K562 (cell line): ENCODE measurements around the gene SPPL3. TPM values are rescaled to one million over a fixed set of nuclear protein-coding genes. Genes with fewer than 3 reads are reported as not detected.

Experiments used
- ATAC-seq: fragments of 200-7000 bp; cut with Tn5 transposase; 3 replicates; pipeline ENCODE4 v1.9.1; 2020; ENCODE audit warnings: moderate library complexity
- BruUV-seq: library from RNA; stranded (reverse); fragments of 400-500 nt; replicated peaks from 2 replicates; lab custom pipeline; 2021; lab: Mats Ljungman, UMichigan
- CTCF ChIA-PET: fragments of 300-600 bp; formaldehyde crosslinking; extraction: SDS; loops from one replicate; lab custom pipeline; 2021; ENCODE audit warnings: low intra/inter-chr PET ratio; lab: Yijun Ruan, JAX
- POLR2A ChIA-PET: fragments of 300-600, 350-650 bp; sonication (Branson Sonifier 250); formaldehyde crosslinking; extraction: SDS; loops from one replicate; lab custom pipeline; 2021; ENCODE audit warnings: antibody characterized with exemption, inconsistent platforms; lab: Yijun Ruan, JAX
- DNase-seq, 4 experiments: peaks; one replicate each; pipeline versions ENCODE4 v3.0.0 to v3.0.0-alpha.2; 2011 to 2018; ENCODE audit warnings: low spot score in 3 of 4, mixed read lengths in 3 of 4; ENCODE audit errors: extremely low read depth in 1 of 4
- FAIRE-seq: peaks from 2 replicates; lab custom pipeline; 2011; peaks lifted over from hg19 to GRCh38; lab: Jason Lieb, UNC
- H2AFZ ChIP-seq: 2 replicates; pipeline ENCODE4 v1.6.0; 2011; ENCODE audit warnings: low read depth, low read length, control low read depth, inconsistent platforms
- H3K27ac ChIP-seq: fragments of 200-600 bp; 3 replicates; pipeline ENCODE4 v1.8.0; 2011; ENCODE audit warnings: low read depth, mild to moderate bottlenecking, control low read depth, inconsistent platforms, low read length, moderate library complexity, mixed read lengths; ENCODE audit errors: extremely low read depth
- H3K27me3 ChIP-seq, 2 experiments: fragments of 300-600 bp in 1 of 2; 2 replicates in 1 of 2; 3 replicates in 1 of 2; pipeline versions ENCODE4 v1.6.0 to v1.8.0; 2011; ENCODE audit warnings: inconsistent platforms in 2 of 2, low read length in 2 of 2, mild to moderate bottlenecking in 1 of 2, mixed read lengths in 1 of 2, moderate library complexity in 1 of 2; ENCODE audit not compliant: control insufficient read depth in 2 of 2, insufficient read depth in 2 of 2
- H3K36me3 ChIP-seq: fragments of 300-600 bp; 3 replicates; pipeline ENCODE4 v1.8.0; 2011; ENCODE audit warnings: mild to moderate bottlenecking, low read length, inconsistent platforms; ENCODE audit not compliant: control insufficient read depth, insufficient read depth
- H3K4me1 ChIP-seq, 2 experiments: fragments of 200-600 bp in 1 of 2; replicated peaks in 1 of 2; 2 replicates in 1 of 2; 3 replicates in 1 of 2; pipeline versions ENCODE4 v1.5.1 to v1.8.0; 2011; ENCODE audit warnings: inconsistent platforms in 2 of 2, low read length in 2 of 2, mild to moderate bottlenecking in 1 of 2, mixed read lengths in 1 of 2, moderate library complexity in 1 of 2; ENCODE audit not compliant: control insufficient read depth in 2 of 2, insufficient read depth in 2 of 2
- H3K4me2 ChIP-seq: 2 replicates; pipeline ENCODE4 v1.6.1; 2011; ENCODE audit warnings: low read length, control low read depth, inconsistent platforms, mixed read lengths; ENCODE audit not compliant: insufficient read depth
- H3K4me3 ChIP-seq: fragments of 200-600 bp; sonication (generic), shearing (Covaris generic); 2 replicates; pipeline ENCODE4 v1.5.1; 2016; ENCODE audit warnings: control low read depth, inconsistent platforms
- H3K79me2 ChIP-seq: fragments of 200-600 bp; 3 replicates; pipeline ENCODE4 v1.8.0; 2011; ENCODE audit warnings: low read length, inconsistent platforms; ENCODE audit not compliant: control insufficient read depth, insufficient read depth
- H3K9ac ChIP-seq, 2 experiments: 2 replicates each; pipeline versions ENCODE4 v1.6.0 to v1.6.1; 2011; ENCODE audit warnings: low read depth in 2 of 2, low read length in 2 of 2, control low read depth in 1 of 2, inconsistent platforms in 1 of 2, mild to moderate bottlenecking in 1 of 2, mixed read lengths in 1 of 2; ENCODE audit not compliant: insufficient read depth in 1 of 2
- H3K9me1 ChIP-seq: one replicate; pipeline ENCODE4 v1.6.0; 2011; ENCODE audit warnings: inconsistent platforms, mild to moderate bottlenecking, low read length, moderate library complexity; ENCODE audit not compliant: control insufficient read depth, insufficient read depth
- H3K9me3 ChIP-seq: replicated peaks from 2 replicates; pipeline ENCODE4 v1.5.1; 2011; ENCODE audit warnings: low read depth, low read length, inconsistent platforms; ENCODE audit not compliant: control insufficient read depth, insufficient read depth
- H4K20me1 ChIP-seq: replicated peaks from 2 replicates; pipeline ENCODE4 v1.6.1; 2011; ENCODE audit warnings: low read length, inconsistent platforms, mixed read lengths; ENCODE audit not compliant: control insufficient read depth, insufficient read depth
- HMBOX1 ChIP-seq: sonication (generic); IDR thresholded peaks from 2 replicates; pipeline ENCODE4 v1.6.1; 2016
- REST ChIP-seq, 2 experiments: fragments of 450-650 bp; formaldehyde crosslinking in 1 of 2; IDR thresholded peaks; 2 replicates each; pipeline versions ENCODE4 v1.4.0 to v1.6.1; 2014 to 2020; ENCODE audit warnings: mild to moderate bottlenecking in 2 of 2, borderline replicate concordance in 1 of 2, low read depth in 1 of 2
- WHSC1 ChIP-seq: IDR thresholded peaks from one replicate; pipeline ENCODE4 v1.6.1; 2012; ENCODE audit warnings: low read length, control low read depth, inconsistent platforms
- ZNF3 ChIP-seq: fragments of 250-450 bp; sonication (Bioruptor Pico); IDR thresholded peaks from 2 replicates; pipeline ENCODE4 v1.5.0; 2021; ENCODE audit warnings: mild to moderate bottlenecking, moderate library complexity
- WGBS: fragments of 100-300 bp; shearing (Covaris generic); methylation state at CpG from one replicate; pipeline ENCODE4 v1.1.6; 2016; ENCODE audit warnings: low coverage, mixed read lengths; ENCODE audit not compliant: insufficient coverage; ENCODE audit errors: missing lambda C conversion rate; 5-methylcytosine and 5-hydroxymethylcytosine counted together
- in situ Hi-C: fragments of 300-500 bp; cut with MboI; formaldehyde crosslinking; loops from 4 replicates; pipeline ENCODE4 v1.15.0; 2018; ENCODE audit warnings: inconsistent platforms, mixed read lengths
- intact Hi-C: fragments of 100-400 bp; cut with micrococcal nuclease; formaldehyde crosslinking; loops from 2 replicates; pipeline ENCODE4 v1.14.2; 2022
- polyA plus RNA-seq, 8 experiments: library from polyadenylated mRNA; depleted of rRNA in 4 of 8; stranded (reverse) in 5 of 8; unstranded in 3 of 8; fragments of >200 nt; fragmentation: Nextera tagmentation in 2 of 8; fragmentation: Illumina TruSeq in 1 of 8; extraction: Ambion mirVana in 2 of 8; extraction: Trizol in 1 of 8; gene quantifications; 2 replicates each; pipeline versions ENCODE4 v1.2.1 to v1.2.3, GENCODE V29; 2011 to 2014; ENCODE audit warnings: inconsistent platforms in 1 of 8, missing spikeins in 1 of 8
- total RNA-seq, 7 experiments: library from RNA; depleted of rRNA in 6 of 7; stranded (reverse); fragments of >200 nt in 6 of 7; fragmentation: Illumina TruSeq in 2 of 7; extraction: Trizol in 2 of 7; gene quantifications; 2 replicates each; pipeline versions ENCODE4 v1.2.1 to v1.2.3, GENCODE V29; 2011 to 2021; ENCODE audit warnings: low replicate concordance in 1 of 7

SPPL3 gene
- total and polyA plus RNA-seq, 9 of the 15 experiments (the other 6 are each of a cell fraction or from before 2014, with no cell fraction given), result 2.9 to 32.1 (median 7.1) TPM

DNA sequence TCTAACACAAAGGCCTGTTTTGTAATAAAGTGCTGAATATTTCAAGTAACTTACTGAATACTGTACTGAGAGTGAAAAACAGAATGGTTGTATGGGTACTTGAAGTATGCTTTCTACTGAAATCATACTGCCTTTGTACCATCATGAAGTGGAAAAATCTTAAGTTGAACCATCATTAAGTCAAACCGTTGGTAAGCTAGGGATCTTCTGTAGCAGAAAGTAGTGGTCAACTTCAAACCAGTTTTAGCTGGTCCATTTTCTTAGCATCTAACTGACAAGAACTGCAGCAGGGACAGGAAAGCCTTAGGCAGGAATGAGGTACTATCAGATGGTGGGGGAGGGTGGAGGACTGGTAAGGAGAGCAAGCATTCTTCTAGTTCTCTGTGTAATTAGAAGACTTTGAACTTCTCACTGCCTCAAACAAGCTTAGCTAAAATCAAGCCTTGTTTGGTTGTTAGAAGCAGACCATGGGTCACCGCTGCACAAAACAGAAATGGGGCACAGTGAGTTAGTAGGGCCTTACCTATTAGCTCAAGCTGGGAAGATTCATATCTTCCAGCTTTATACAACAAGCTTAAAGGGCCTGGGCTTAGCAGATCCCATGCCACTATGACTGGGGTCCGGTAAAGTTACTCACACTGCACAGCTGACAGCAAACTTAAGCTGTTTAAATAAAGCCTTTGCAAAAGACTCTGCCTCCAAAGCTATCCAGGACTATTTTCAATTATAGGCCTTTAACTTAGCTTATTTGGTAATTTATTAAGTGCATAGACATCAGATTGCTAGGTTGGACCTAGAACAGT lies 104.7 kb downstream of the SPPL3 start:
- Histone ChIP-seq H3K79me2 (no peaks in the 10 kb centered on the region), H3K9me1 (no peaks in the 10 kb centered on the region)
- intact Hi-C loops, result no loop called here
- no peak for FAIRE-seq
- TF ChIP-seq HMBOX1 (peak; percentile 70), ZNF3 (no peak), WHSC1 (no peak), REST (IDR thresholded peaks at IDR 0.05; ENCODE audit: borderline replicate concordance) (peak; percentile 67), REST (CRISPR knock-in tag; IDR thresholded peaks at IDR 0.05; ENCODE audit: low read depth) (no peak)
- TF ChIP-seq, all 486 proteins: peak for 2
- H3K27me3 ChIP-seq, result no peaks in the 10 kb centered on the region
- peaks cover 2% of the 10 kb centered on the region for H3K9me3 ChIP-seq
- POLR2A ChIA-PET, result interaction anchor here (0.5 to 2.4 kb wide), 3 partner anchors 12 to 1280 kb away, joined by 3 to 9 read pairs (median 3); no protein-coding TSS in a partner anchor
- in situ Hi-C loops, result no loop called here
- H3K4me1 ChIP-seq, result peaks cover 0 to 11% of the 10 kb centered on the region in 2 experiments; a peak in 2 of 5 replicates
- 44% methylated on average over 3 of the region's 3 CpGs for WGBS
- DNase-seq, result peak in 1 of 4 experiments; percentile 24
- H3K36me3 ChIP-seq, result 0 out of 3 replicates have a peak, but pooled peaks cover 4% of the 10 kb centered on the region
- no peak overlapping the region for H2AFZ ChIP-seq
- H3K27ac ChIP-seq, result no peak overlapping the region
- no peak overlapping the region for H3K4me3 ChIP-seq
- ATAC-seq, result peak; percentile 47; the same call in 2 of the 3 replicates
- H4K20me1 ChIP-seq, result no peaks in the 10 kb centered on the region
- H3K9ac ChIP-seq, result no peak overlapping the region
- H3K4me2 ChIP-seq, result no peak overlapping the region
- no TSS peak for BruUV-seq
- CTCF ChIA-PET, result no interaction called here
